GM12865 (cell line): ENCODE data around the gene PGC.
A peak's percentile ranks its signal among the peaks of the same experiment; 100 is the strongest.

Experiments used
- DNase-seq: peaks from one replicate; pipeline ENCODE4 v3.0.0; 2010; ENCODE audit warnings: low read depth
- H3K4me3 ChIP-seq: 2 replicates; pipeline ENCODE4 v1.5.1; 2011; ENCODE audit warnings: mild to moderate bottlenecking, low read depth, low read length, control low read depth
- TF ChIP-seq, protein P1 (sequence below): IDR thresholded peaks from 2 replicates; pipeline ENCODE4 v1.5.1; 2011; ENCODE audit warnings: low read length, control low read depth, low read depth, inconsistent platforms; ENCODE audit not compliant: insufficient read depth; ENCODE audit errors: missing control alignments

The PGC gene

GRCh38 chr6:41711323-41712038, 35.7 kb downstream of the PGC start:
- no peak overlapping the region for H3K4me3 ChIP-seq
- DNase-seq = no peak
- TF ChIP-seq, protein P1, sequence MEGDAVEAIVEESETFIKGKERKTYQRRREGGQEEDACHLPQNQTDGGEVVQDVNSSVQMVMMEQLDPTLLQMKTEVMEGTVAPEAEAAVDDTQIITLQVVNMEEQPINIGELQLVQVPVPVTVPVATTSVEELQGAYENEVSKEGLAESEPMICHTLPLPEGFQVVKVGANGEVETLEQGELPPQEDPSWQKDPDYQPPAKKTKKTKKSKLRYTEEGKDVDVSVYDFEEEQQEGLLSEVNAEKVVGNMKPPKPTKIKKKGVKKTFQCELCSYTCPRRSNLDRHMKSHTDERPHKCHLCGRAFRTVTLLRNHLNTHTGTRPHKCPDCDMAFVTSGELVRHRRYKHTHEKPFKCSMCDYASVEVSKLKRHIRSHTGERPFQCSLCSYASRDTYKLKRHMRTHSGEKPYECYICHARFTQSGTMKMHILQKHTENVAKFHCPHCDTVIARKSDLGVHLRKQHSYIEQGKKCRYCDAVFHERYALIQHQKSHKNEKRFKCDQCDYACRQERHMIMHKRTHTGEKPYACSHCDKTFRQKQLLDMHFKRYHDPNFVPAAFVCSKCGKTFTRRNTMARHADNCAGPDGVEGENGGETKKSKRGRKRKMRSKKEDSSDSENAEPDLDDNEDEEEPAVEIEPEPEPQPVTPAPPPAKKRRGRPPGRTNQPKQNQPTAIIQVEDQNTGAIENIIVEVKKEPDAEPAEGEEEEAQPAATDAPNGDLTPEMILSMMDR = no peak

DNA sequence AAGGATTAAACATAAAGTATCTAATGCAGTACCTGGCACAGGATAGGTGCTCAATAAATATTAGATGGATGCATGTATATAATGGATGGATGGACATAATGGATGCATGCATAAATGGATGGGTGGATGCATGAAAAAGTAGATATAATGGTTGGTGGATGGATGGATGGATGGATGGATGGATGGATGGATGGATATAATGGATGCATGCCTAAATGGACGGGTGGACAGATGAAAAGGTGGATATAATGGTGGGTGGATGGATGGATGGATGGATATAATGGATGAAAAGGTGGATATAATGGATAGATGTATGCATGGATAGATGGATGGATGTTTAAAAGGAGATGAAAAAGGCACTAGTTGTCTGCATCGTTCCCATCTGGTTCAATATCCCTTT, 37.8 kb downstream of the PGC start:
- no peak overlapping the region for H3K4me3 ChIP-seq
- DNase-seq = no peak
- TF ChIP-seq, protein P1 = no peak

- no peak overlapping the region; the same call in 1 of the 2 replicates for H3K4me3 ChIP-seq
- TF ChIP-seq, protein P1 = no peak
- DNase-seq = no peak
These were observed 38.3 kb downstream of the PGC start for GRCh38 chr6:41708856-41709255.

- H3K4me3 ChIP-seq = peak overlapping the region; percentile 64
- TF ChIP-seq, protein P1 = no peak
- DNase-seq = peak; percentile 74
These were observed 39.5 kb downstream of the PGC start for GRCh38 chr6:41707565-41708200.

DNA sequence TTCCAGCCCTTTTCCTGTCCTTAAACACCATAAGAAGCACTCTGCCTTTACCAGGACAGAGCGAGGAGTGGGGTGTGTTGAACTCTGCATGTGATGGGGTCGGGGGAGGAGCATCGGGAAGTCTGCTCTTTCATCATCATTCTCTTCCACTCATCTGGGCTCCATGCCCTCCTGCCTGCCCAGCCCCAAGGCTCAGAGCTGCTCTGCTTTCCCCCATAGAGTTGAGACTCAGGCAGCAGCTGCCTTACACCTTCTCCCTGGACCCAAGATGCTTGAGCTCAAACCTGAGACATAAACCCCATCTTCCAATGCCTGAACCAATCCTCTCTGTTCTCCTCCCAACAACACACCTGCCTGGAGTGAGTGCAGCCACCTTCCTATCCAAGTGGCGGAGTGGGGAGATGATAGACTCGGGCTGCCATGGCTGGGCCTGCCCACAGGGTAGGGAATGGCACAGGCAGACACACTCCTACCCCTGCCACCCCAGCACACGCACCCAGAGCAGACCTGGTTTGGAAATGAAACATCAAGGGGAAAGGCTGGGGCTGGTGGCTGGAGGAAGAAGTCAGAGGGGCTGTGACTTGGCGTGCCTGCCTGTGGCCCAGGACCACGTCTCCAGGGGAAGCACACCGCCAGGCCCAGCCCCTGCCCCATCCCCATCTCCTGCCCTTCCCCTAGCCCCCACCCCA, 40.2 kb downstream of the PGC start:
- DNase-seq = peak; percentile 81
- peak overlapping the region; percentile 64 for H3K4me3 ChIP-seq
- TF ChIP-seq, protein P1 = no peak

DNA sequence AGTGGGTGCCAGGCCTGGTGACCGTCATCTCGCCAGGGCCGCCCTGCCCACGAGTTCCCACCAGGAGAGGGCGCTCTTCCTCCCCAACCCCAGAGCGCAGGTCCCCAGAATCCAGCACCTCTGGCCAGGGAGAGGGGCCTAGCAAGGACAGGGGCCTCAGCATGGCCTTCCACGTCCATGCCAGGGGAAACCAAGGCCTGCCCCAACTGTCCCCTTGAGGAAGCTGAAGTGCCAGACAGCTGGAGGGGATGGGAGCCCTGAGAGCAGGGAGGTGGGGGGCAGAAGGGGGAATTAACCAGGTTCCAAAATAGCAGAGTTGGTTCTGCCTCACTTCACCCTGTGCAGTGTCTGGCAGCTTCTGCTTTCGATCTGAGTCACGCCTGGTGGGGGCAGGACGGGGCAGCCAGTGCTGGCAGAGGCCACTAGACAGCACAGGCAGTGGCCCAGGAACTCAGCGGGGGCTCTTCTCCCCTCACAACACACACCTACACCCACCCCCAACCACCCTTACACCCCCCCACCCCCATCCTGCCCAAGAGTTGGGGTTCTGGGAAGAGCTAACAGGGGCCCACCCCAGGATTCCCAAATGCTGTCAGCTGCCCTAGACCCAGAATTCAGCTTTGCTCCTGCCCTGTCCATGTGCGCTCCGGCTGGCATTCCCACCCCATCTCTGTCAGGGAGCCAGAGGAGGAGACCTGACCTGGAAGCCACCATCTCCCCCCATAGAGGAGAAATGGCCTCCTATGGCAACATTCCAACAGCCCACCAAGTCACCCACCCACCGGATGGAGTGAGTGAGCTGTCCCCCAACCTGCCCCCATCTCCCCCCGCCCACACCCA, 41.0 kb downstream of the PGC start:
- peak overlapping the region; percentile 64 for H3K4me3 ChIP-seq
- peak; percentile 95 for DNase-seq
- TF ChIP-seq, protein P1 = peak; percentile 96
